ENCODE results near the gene IL6ST.

IL6ST gene

DNA sequence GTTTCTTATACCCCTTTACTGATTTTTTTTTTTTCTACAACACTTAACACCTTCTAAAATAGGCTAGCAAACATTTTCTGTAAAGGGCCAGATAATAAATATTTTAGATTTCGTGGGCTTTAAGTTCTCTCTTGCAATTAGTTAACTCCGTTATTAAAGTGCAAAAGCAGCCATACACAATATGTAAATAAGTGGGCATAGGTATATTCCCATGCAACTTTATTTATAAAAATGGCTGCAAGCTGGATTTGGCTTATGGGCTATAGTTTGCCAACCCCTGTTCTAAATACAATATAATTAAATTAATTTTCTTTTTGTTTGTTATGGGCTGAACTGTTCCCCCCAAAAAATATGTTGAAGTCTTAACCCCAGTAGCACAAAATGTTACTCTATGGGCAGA is 10.8 kb downstream of the IL6ST start:
- Histone ChIP-seq H3K9me3 (ENCODE audit: insufficient read depth, low read length, severe bottlenecking) (no peaks in the 10 kb centered on the region), H3K27ac (ENCODE audit: low read length) (no peak overlapping the region), H3K4me3 (ENCODE audit: low read depth in 1 of 2, low read length in 2 of 2) (no peak overlapping the region), H3K9ac (ENCODE audit: low read depth, low read length) (no peak overlapping the region), H3K4me1 (ENCODE audit: insufficient read depth, low read length) (no peaks in the 10 kb centered on the region), H2AFZ (ENCODE audit: low read depth, low read length) (no peak overlapping the region), H3K4me2 (ENCODE audit: insufficient read depth, low read length) (no peak overlapping the region), H3K27me3 (ENCODE audit: insufficient read depth, low read length, poor library complexity) (no peaks in the 10 kb centered on the region), H3K36me3 (ENCODE audit: insufficient read depth, low read length) (no peaks in the 10 kb centered on the region), H3K79me2 (ENCODE audit: insufficient read depth, low read length) (no peaks in the 10 kb centered on the region), H4K20me1 (ENCODE audit: insufficient read depth, low read length) (no peaks in the 10 kb centered on the region)
- TF ChIP-seq EZH2 (IDR thresholded peaks at IDR 0.05; ENCODE audit: borderline replicate concordance, low read depth, low read length, severe bottlenecking) = no peak
- TF ChIP-seq, protein P1, sequence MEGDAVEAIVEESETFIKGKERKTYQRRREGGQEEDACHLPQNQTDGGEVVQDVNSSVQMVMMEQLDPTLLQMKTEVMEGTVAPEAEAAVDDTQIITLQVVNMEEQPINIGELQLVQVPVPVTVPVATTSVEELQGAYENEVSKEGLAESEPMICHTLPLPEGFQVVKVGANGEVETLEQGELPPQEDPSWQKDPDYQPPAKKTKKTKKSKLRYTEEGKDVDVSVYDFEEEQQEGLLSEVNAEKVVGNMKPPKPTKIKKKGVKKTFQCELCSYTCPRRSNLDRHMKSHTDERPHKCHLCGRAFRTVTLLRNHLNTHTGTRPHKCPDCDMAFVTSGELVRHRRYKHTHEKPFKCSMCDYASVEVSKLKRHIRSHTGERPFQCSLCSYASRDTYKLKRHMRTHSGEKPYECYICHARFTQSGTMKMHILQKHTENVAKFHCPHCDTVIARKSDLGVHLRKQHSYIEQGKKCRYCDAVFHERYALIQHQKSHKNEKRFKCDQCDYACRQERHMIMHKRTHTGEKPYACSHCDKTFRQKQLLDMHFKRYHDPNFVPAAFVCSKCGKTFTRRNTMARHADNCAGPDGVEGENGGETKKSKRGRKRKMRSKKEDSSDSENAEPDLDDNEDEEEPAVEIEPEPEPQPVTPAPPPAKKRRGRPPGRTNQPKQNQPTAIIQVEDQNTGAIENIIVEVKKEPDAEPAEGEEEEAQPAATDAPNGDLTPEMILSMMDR (IDR thresholded peaks at IDR 0.05; ENCODE audit: borderline replicate concordance, extremely low read depth, low read length, poor library complexity, severe bottlenecking) = no peak
- DNase-seq = no peak
- ATAC-seq (ENCODE audit: insufficient read depth, low read depth) = no peak

DNA sequence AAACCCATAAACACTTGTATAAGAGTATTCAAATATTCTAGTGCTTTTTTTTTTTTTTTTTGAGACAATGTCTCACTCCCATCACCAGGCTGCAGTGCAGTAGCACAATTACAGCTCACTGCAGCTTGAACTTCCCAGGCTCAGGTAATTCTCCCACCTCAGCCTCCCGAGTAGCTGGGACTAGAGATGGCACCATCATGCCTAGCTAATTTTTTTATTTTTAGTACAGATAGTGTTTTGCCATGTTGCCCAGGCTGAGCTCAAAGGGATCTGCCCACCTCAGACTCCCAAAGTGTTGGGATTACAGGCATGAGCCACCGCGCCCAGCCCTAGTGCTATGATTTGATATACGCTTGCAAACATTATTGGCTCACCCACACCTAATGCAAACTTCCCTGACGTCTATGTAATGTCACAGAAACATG is 11.8 kb downstream of the IL6ST start:
- Histone ChIP-seq H3K4me1 (ENCODE audit: insufficient read depth, low read length) (no peaks in the 10 kb centered on the region), H3K9ac (ENCODE audit: low read depth, low read length) (no peak overlapping the region), H3K4me2 (ENCODE audit: insufficient read depth, low read length) (no peak overlapping the region), H3K27me3 (ENCODE audit: insufficient read depth, low read length, poor library complexity) (no peaks in the 10 kb centered on the region), H3K4me3 (ENCODE audit: low read depth in 1 of 2, low read length in 2 of 2) (no peak overlapping the region), H3K36me3 (ENCODE audit: insufficient read depth, low read length) (no peaks in the 10 kb centered on the region), H3K79me2 (ENCODE audit: insufficient read depth, low read length) (no peaks in the 10 kb centered on the region), H2AFZ (ENCODE audit: low read depth, low read length) (no peak overlapping the region), H4K20me1 (ENCODE audit: insufficient read depth, low read length) (no peaks in the 10 kb centered on the region), H3K27ac (ENCODE audit: low read length) (no peak overlapping the region), H3K9me3 (ENCODE audit: insufficient read depth, low read length, severe bottlenecking) (no peaks in the 10 kb centered on the region)
- TF ChIP-seq EZH2 (IDR thresholded peaks at IDR 0.05; ENCODE audit: borderline replicate concordance, low read depth, low read length, severe bottlenecking) = no peak
- TF ChIP-seq, protein P1 (IDR thresholded peaks at IDR 0.05; ENCODE audit: borderline replicate concordance, extremely low read depth, low read length, poor library complexity, severe bottlenecking) = no peak
- no peak for ATAC-seq (ENCODE audit: insufficient read depth, low read depth)
- DNase-seq = no peak

GRCh38 chr5:55973296-55973695 is 21.5 kb downstream of the IL6ST start:
- Histone ChIP-seq H3K4me3 (ENCODE audit: low read depth in 1 of 2, low read length in 2 of 2) (no peak overlapping the region), H3K27ac (ENCODE audit: low read length) (no peak overlapping the region), H3K36me3 (ENCODE audit: insufficient read depth, low read length) (no peaks in the 10 kb centered on the region), H3K9me3 (ENCODE audit: insufficient read depth, low read length, severe bottlenecking) (no peaks in the 10 kb centered on the region), H3K9ac (ENCODE audit: low read depth, low read length) (no peak overlapping the region), H3K79me2 (ENCODE audit: insufficient read depth, low read length) (no peaks in the 10 kb centered on the region), H2AFZ (ENCODE audit: low read depth, low read length) (no peak overlapping the region), H4K20me1 (ENCODE audit: insufficient read depth, low read length) (no peaks in the 10 kb centered on the region), H3K4me2 (ENCODE audit: insufficient read depth, low read length) (no peak overlapping the region), H3K4me1 (ENCODE audit: insufficient read depth, low read length) (no peaks in the 10 kb centered on the region), H3K27me3 (ENCODE audit: insufficient read depth, low read length, poor library complexity) (no peaks in the 10 kb centered on the region)
- no peak for DNase-seq
- TF ChIP-seq, protein P1 (IDR thresholded peaks at IDR 0.05; ENCODE audit: borderline replicate concordance, extremely low read depth, low read length, poor library complexity, severe bottlenecking) = no peak
- no peak for TF ChIP-seq EZH2 (IDR thresholded peaks at IDR 0.05; ENCODE audit: borderline replicate concordance, low read depth, low read length, severe bottlenecking)
- no peak for ATAC-seq (ENCODE audit: insufficient read depth, low read depth)

DNA sequence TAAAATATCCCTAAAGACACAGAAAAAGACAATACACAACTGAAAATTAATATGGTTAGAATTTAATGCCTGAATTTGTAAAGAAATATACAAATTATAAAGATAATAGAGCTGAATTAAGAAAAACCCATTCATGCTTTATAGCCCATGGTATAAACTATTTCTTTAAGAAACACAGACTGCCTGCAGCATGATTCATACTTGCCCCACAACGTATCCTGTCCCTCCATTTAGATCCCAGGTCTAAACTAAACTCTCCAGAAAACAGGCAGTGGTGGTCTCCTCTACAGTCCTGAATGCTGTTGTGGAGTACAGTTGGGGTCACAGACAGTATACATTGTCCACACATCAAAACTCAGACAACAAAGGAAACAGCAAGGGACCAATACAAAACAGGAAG is 24.8 kb downstream of the IL6ST start:
- Histone ChIP-seq H3K4me1 (ENCODE audit: insufficient read depth, low read length) (no peaks in the 10 kb centered on the region), H3K36me3 (ENCODE audit: insufficient read depth, low read length) (no peaks in the 10 kb centered on the region), H3K79me2 (ENCODE audit: insufficient read depth, low read length) (no peaks in the 10 kb centered on the region), H3K9me3 (ENCODE audit: insufficient read depth, low read length, severe bottlenecking) (no peaks in the 10 kb centered on the region), H2AFZ (ENCODE audit: low read depth, low read length) (no peak overlapping the region), H3K27ac (ENCODE audit: low read length) (no peak overlapping the region), H3K4me2 (ENCODE audit: insufficient read depth, low read length) (no peak overlapping the region), H4K20me1 (ENCODE audit: insufficient read depth, low read length) (no peaks in the 10 kb centered on the region), H3K9ac (ENCODE audit: low read depth, low read length) (no peak overlapping the region), H3K27me3 (ENCODE audit: insufficient read depth, low read length, poor library complexity) (no peaks in the 10 kb centered on the region), H3K4me3 (ENCODE audit: low read depth in 1 of 2, low read length in 2 of 2) (no peak overlapping the region)
- no peak for DNase-seq
- TF ChIP-seq, protein P1 (IDR thresholded peaks at IDR 0.05; ENCODE audit: borderline replicate concordance, extremely low read depth, low read length, poor library complexity, severe bottlenecking) = no peak
- no peak for TF ChIP-seq EZH2 (IDR thresholded peaks at IDR 0.05; ENCODE audit: borderline replicate concordance, low read depth, low read length, severe bottlenecking)
- no peak for ATAC-seq (ENCODE audit: insufficient read depth, low read depth)
